Measurements from ENCODE around the gene TNFAIP8L1.
"Not testable (repeated sequence)": the region's sequence is repeated elsewhere in the genome, so short reads cannot be mapped to it uniquely, and the experiment has no call there.

The TNFAIP8L1 gene

DNA sequence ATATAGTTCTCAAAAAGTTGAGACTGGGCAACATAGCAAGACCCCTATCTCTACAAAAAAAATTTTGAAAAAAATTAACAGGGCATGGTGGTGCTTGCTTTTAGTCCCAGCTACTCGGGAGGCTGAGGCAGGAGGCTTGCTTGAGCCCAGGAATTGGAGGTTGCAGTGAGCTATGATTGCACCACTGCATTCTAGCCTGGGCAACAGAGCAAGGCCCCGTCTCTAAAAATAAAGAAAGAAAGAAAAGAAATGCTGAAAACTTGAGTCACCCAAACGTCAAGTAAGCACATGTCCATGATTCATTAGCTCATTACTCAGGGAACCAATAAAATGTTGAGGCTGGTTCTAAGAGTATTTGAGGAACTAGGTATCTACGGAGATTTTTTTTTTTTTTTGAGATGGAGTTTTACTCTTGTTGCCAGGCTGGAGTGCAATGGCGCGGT, 45.9 kb upstream of the TNFAIP8L1 start:
- H3K27me3 Mint-ChIP-seq (ENCODE audit: low read depth), result peaks cover 30% of the 10 kb centered on the region
- no peaks in the 10 kb centered on the region for H3K9me3 Mint-ChIP-seq
- H3K36me3 Mint-ChIP-seq (ENCODE audit: low read depth), result no peaks in the 10 kb centered on the region
- H3K27ac Mint-ChIP-seq, result no peak overlapping the region
- H3K4me1 Mint-ChIP-seq, result peaks cover 29% of the 10 kb centered on the region
- TF ChIP-seq, protein P1, sequence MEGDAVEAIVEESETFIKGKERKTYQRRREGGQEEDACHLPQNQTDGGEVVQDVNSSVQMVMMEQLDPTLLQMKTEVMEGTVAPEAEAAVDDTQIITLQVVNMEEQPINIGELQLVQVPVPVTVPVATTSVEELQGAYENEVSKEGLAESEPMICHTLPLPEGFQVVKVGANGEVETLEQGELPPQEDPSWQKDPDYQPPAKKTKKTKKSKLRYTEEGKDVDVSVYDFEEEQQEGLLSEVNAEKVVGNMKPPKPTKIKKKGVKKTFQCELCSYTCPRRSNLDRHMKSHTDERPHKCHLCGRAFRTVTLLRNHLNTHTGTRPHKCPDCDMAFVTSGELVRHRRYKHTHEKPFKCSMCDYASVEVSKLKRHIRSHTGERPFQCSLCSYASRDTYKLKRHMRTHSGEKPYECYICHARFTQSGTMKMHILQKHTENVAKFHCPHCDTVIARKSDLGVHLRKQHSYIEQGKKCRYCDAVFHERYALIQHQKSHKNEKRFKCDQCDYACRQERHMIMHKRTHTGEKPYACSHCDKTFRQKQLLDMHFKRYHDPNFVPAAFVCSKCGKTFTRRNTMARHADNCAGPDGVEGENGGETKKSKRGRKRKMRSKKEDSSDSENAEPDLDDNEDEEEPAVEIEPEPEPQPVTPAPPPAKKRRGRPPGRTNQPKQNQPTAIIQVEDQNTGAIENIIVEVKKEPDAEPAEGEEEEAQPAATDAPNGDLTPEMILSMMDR (IDR thresholded peaks at IDR 0.05; ENCODE audit: unreplicated experiment in 3 of 3), result no peak
- H3K4me3 Mint-ChIP-seq, result no peak overlapping the region

DNA sequence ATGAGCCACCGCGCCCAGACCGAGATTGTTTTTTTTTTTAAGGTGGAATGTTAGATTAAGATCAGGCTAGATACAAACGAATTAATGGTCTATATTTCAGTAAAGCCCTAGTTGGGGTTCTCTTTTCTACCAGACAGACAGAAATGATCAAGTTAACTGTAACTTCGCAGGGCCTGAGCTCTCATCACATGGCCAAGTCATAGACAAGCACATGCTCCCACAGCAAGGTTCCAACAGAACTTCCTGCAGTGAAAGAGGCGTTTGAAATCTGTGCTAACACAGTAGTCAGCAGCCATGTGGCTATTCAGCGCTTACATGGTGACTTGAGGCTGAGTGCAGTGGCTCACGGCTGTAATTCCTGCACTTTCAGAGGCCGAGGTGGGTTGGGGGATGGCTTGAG, 45.1 kb upstream of the TNFAIP8L1 start:
- Mint-ChIP-seq H3K36me3 (ENCODE audit: low read depth) (no peaks in the 10 kb centered on the region), H3K27ac (peak overlapping the region in 1 of 3 experiments; percentile 31)

DNA sequence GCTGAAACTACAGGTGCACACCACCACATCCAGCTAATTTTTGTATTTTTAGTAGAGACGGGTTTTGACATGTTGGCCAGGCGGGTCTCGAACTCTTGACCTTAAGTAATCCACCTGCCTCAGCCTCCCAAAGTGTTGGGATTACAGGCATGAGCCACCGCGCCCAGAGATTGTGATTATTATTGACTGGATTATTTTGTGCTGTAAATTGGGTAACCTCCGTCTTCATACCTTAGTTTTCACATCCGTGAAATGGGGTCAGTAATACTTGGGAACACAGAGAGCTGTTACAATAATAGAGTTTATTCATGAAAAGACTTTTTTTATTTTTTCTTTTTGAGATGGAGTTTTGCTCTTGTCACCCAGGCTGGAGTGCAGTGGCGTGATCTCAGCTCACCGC, 44.2 kb upstream of the TNFAIP8L1 start:
- H3K9me3 Mint-ChIP-seq; H3K36me3 Mint-ChIP-seq (ENCODE audit: low read depth); H3K4me3 Mint-ChIP-seq; H3K27ac Mint-ChIP-seq: not testable (repeated sequence)
- H3K27me3 Mint-ChIP-seq (ENCODE audit: low read depth), result peaks cover 29% of the 10 kb centered on the region
- H3K4me1 Mint-ChIP-seq, result peaks cover 22% of the 10 kb centered on the region

More for the DNA sequence above, 45.1 kb upstream of the TNFAIP8L1 start:
- peaks cover 30% of the 10 kb centered on the region for H3K27me3 Mint-ChIP-seq (ENCODE audit: low read depth)
- peaks cover 27% of the 10 kb centered on the region for H3K4me1 Mint-ChIP-seq
- H3K4me3 Mint-ChIP-seq, result peak overlapping the region in 1 of 3 experiments; percentile 41
- TF ChIP-seq, protein P1 (IDR thresholded peaks at IDR 0.05; ENCODE audit: unreplicated experiment in 3 of 3), result no peak
- no peaks in the 10 kb centered on the region for H3K9me3 Mint-ChIP-seq

DNA sequence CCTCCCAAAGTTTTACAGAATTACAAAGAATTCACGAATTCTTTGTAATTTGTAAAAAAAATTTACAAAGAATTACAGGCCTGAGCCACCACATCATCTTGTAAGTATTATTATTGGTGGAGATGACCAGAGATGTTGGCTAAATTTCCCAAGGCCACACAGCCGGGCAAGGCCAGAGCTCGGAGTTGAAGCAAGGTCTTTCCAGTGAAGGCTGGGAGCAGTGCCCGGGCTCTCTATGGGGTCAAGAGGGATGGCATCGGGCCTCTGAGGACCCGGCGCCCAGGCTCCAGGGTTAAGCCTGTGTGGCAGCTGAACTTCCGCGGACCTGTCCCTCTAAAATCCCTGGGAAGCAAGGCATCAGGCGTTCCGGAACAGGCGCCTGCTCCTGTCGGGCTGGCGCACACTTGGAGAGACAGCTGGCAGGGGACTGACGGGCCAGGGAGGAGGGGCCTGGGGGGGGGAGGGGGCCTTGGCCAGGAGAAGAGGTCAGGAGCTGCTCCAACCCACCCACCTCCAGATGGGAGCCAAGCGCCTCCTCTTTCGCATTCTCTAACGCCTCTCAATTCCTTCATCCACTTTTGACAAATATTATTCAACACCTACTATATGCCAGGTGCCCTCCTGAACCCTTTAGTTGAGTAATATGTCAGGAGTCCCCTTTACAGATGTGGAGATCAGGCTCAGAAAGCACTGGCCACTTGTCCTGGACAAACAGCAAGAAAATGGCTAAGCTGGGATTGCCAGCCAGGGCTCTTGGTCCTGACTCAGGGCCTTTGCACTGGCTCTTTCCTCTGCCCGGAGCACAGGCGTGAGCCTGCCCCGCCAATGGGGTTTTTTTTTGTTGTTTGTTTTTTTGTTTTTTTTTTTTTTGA, 43.0 kb upstream of the TNFAIP8L1 start:
- no peaks in the 10 kb centered on the region for H3K9me3 Mint-ChIP-seq
- H3K27me3 Mint-ChIP-seq (ENCODE audit: low read depth), result peaks cover 32% of the 10 kb centered on the region
- no peak overlapping the region for H3K4me3 Mint-ChIP-seq
- TF ChIP-seq, protein P1 (IDR thresholded peaks at IDR 0.05; ENCODE audit: unreplicated experiment in 3 of 3), result no peak
- no peak overlapping the region for H3K27ac Mint-ChIP-seq
- no peaks in the 10 kb centered on the region for H3K36me3 Mint-ChIP-seq (ENCODE audit: low read depth)
- peaks cover 22% of the 10 kb centered on the region for H3K4me1 Mint-ChIP-seq

DNA sequence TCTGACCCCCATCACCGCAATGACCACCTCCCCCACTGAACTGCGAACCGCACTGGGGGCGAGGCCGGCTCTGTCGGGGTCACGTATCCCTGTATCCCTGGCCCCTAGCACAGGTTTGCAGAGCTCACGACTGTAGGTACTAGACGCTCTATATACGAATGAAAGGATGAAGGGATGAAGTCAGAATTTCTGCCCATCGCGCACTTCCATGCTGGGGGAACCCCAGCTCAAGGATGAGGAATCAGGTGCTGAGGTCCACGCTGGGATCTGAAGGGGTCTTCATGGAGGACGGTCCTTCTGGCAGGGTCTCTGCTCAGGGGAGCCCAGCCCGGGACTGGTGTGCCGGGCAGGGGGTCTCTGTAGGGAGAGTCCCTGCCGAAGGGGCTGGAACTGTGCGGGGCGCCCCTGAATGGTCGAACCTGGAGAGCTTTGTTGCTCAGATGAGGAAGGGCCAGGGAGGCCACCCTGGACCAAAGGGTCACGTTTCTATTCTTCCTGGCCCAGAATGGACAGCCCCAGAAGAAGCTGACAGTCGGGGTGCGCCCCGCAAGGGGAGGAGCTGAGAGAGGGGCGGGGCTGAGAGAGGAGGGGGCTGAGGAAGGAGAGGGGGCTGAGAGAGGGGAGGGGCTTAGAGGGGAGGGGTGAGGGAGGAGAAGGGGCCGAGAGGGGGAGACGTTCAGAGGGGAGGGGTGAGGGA, 41.9 kb upstream of the TNFAIP8L1 start:
- TF ChIP-seq, protein P1 (IDR thresholded peaks at IDR 0.05; ENCODE audit: unreplicated experiment in 3 of 3), result no peak
- no peaks in the 10 kb centered on the region for H3K9me3 Mint-ChIP-seq
- peaks cover 35% of the 10 kb centered on the region for H3K27me3 Mint-ChIP-seq (ENCODE audit: low read depth)
- H3K4me3 Mint-ChIP-seq, result peak overlapping the region; percentile 55 to 67 (median 66)
- H3K27ac Mint-ChIP-seq, result no peak overlapping the region
- H3K4me1 Mint-ChIP-seq, result peaks cover 15% of the 10 kb centered on the region
- no peaks in the 10 kb centered on the region for H3K36me3 Mint-ChIP-seq (ENCODE audit: low read depth)

DNA sequence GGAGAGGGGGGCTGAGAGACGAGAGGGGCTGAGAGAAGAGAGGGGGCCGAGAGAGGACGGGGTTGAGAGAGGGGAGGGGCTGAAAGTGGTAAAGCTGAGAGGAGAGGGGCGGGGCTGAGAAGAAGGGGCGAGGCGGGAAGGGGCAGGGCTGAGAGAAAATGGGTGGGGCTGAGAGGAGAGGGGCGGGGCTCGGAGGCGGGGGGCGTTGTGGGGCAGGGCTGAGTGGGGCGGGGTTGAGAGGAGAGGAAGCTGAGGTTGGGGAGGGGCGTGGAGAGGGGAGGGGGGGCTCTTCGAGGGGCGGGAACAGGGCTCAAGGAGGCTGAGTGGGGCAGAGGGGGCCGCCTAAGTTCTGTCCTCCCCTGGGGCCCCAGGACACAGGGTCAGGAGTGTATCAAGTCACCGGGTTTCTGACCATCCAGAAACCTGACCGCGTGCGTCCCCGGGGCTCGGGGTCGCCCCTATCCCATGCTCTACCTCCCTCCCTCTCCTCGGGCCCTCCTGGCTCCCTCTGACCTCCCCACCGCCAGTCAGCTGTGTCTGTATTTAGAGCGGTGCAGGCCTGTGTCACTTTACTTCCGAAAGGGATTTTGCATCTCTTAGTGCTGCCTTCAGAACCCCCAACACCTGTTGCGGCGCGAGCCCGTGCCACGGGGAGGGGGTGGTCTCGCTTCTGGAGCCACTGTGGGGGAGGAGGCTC, 41.2 kb upstream of the TNFAIP8L1 start:
- TF ChIP-seq, protein P1 (IDR thresholded peaks at IDR 0.05; ENCODE audit: unreplicated experiment in 3 of 3), result no peak
- H3K36me3 Mint-ChIP-seq (ENCODE audit: low read depth), result no peaks in the 10 kb centered on the region
- peak overlapping the region; percentile 67 to 71 (median 69) for H3K4me3 Mint-ChIP-seq
- H3K4me1 Mint-ChIP-seq, result peaks cover 10% of the 10 kb centered on the region
- peaks cover 35% of the 10 kb centered on the region for H3K27me3 Mint-ChIP-seq (ENCODE audit: low read depth)
- H3K27ac Mint-ChIP-seq, result peak overlapping the region in 1 of 3 experiments; percentile 29
- no peaks in the 10 kb centered on the region for H3K9me3 Mint-ChIP-seq
